AG09309 (cell line): ENCODE measurements around the gene ARMH1.
"Not testable (repeated sequence)": the region's sequence is repeated elsewhere in the genome, so short reads cannot be mapped to it uniquely, and the experiment has no call there.

Experiments
- DNase-seq: peaks from one replicate; pipeline ENCODE4 v3.0.0-alpha.2; 2010; ENCODE audit warnings: low read depth
- H3K4me3 ChIP-seq: 2 replicates; pipeline ENCODE4 v1.5.1; 2011; ENCODE audit warnings: mild to moderate bottlenecking, low read depth, low read length, moderate library complexity; ENCODE audit not compliant: control insufficient read depth
- TF ChIP-seq, protein P1 (sequence below): IDR thresholded peaks from 2 replicates; pipeline ENCODE4 v1.5.1; 2011; ENCODE audit warnings: mild to moderate bottlenecking, low read depth, low read length, inconsistent platforms; ENCODE audit not compliant: insufficient read depth, control insufficient read depth; ENCODE audit errors: missing control alignments

The ARMH1 gene

DNA sequence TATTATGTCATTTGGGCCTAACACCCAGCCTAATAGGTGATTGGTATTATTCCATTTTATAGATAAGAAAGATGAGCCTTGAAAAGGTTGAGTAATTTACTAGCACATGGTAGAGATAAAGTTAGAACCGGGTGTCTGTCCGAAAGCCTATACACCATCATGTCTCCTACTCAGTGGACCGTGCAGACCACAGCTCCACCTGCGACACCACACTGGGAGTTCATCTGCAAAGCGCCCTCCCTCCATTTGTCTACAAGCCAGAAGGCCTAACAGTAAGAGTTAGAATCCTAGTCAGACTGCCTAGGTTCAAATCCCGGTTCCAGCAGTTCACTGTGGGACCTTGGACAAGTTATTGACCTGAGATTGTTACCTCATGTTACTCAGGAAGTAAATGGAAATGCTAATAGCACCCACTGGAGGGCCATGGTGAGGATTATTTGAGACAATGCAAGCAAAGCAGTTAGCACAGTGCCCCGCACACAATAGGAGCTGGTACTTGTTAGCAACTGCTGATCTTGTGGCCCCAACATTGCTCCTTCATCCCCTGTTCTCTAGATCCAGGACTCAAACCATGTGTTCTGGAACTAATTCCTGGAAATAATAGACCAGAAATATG, 20.5 kb downstream of the ARMH1 start:
- no peak for DNase-seq
- no peak overlapping the region for H3K4me3 ChIP-seq
- TF ChIP-seq, protein P1, sequence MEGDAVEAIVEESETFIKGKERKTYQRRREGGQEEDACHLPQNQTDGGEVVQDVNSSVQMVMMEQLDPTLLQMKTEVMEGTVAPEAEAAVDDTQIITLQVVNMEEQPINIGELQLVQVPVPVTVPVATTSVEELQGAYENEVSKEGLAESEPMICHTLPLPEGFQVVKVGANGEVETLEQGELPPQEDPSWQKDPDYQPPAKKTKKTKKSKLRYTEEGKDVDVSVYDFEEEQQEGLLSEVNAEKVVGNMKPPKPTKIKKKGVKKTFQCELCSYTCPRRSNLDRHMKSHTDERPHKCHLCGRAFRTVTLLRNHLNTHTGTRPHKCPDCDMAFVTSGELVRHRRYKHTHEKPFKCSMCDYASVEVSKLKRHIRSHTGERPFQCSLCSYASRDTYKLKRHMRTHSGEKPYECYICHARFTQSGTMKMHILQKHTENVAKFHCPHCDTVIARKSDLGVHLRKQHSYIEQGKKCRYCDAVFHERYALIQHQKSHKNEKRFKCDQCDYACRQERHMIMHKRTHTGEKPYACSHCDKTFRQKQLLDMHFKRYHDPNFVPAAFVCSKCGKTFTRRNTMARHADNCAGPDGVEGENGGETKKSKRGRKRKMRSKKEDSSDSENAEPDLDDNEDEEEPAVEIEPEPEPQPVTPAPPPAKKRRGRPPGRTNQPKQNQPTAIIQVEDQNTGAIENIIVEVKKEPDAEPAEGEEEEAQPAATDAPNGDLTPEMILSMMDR: no peak

DNA sequence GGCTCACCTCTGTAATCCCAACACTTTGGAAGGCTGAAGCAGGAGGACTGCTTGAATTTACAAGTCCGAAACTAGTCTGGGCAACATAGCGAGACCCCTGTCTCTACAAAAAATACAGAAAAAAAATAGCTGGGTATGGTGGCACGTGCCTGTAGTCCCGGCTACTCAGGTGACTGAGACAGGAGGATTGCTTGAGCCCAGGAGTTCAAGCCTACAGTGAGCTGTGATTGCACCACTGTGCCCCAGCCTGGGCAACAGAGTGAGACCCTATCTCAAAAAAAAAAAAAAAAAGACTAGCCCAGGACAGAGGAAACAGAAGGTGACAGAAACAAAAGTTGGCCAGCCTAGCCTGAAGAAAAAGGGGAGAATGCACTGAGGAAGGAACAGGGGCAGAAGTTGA, 21.2 kb downstream of the ARMH1 start:
- no peak for DNase-seq
- TF ChIP-seq, protein P1: no peak
- no peak overlapping the region for H3K4me3 ChIP-seq

DNA sequence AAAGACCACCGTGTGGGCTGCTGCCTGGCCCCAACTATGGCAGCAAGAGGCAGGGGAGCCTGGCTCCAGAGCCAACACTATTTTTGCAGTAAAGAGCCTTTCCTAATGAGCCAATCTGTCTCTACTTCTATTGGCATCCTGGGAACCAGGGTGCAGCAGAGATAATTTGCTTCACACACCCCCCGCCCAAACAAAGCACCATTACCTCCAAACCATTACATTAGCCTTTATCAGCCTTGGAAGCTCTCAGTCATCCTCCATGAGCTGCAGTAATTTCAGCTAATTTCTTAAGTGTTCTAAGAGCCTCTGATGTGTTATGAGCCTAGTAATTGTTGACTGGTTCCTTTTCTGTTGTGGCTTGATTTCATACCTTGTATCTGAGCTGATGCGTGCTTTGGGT, 21.6 kb downstream of the ARMH1 start:
- no peak for DNase-seq
- H3K4me3 ChIP-seq: no peak overlapping the region
- TF ChIP-seq, protein P1: no peak

DNA sequence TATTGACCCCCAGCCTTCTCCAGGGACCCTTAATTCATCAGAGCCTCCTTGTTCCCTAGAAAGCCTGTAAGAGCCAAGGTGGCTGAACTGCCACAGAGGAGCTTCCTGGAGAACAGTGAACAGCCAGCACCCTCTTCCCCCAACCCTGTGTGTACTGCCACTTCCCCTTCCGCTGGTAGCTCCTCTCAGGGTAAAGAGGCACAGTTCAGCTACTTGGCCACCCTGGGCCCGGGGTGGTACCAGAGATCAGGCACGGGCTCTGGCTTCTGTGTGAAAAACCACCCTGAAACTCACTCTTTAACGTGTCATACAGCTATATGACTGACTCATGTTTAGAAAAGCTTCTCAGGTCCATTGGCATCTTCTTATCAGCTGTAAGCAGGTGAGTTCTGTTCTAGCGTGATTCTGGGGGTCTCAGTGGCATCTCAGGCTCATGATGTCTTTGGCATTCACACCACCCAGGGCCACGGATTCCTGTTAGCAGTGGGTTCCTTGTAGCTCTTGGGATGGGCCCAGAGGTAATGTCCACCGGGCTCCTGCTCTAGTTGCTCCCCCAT, 22.4 kb downstream of the ARMH1 start:
- TF ChIP-seq, protein P1: no peak
- no peak for DNase-seq
- no peak overlapping the region for H3K4me3 ChIP-seq

DNA sequence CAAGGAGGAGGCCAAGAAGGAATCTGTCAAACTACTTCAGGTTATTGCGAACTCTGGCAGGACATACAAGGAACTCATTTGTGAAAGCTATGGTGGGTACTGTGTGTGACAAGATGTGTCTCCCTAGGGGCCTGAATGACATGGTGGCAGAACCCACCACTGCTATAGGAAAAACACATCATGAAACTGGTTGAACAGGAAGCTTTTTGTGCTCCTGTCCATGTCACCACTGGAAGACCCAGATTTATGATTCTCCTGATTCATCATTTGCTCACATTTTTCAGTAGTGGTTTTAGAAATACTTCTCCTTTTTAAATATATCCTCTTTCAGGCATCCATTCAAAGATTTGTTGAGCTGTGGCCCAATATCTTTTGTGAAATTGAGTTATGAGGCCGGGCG, 23.6 kb downstream of the ARMH1 start:
- DNase-seq: no peak
- TF ChIP-seq, protein P1: no peak

DNA sequence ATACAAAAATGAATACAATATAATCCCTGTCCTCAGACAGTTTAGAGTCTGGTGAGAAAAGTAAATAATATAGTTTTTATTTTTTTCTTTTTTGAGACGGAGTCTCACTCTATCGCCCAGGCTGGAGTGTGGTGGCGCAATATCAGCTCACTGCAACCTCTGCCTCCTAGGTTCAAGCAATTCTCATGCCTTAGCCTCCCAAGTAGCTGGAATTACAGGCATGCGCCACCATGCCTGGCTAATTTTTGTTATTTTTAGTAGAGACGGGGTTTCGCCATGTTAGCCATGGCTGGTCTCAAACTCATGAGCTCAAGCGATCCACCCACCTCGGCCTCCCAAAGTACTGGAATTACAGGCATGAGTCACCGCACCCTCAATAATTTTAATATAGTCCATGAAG, 24.9 kb downstream of the ARMH1 start:
- not testable (repeated sequence) for DNase-seq, H3K4me3 ChIP-seq

More for the DNA sequence above, 23.6 kb downstream of the ARMH1 start:
- no peak overlapping the region for H3K4me3 ChIP-seq

DNA sequence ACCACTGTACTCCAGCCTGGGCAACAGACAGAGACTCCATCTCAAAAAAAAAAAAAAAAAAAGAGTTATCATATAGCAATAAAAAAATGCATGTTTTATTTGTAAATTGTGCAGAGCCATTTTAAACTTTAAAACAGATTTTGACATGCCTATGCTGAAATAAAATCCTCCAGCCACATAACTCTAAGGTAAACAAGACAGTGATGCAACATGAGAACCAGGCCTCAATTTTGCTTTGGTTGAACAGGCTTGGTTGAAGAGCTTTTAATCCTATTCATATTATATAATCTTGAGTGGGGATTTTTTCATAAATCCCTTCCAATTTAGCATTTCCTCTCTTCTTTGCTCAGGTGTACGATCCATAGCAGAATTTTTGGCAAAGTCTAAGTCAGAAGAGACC, 26.1 kb downstream of the ARMH1 start:
- DNase-seq: no peak
- H3K4me3 ChIP-seq: no peak overlapping the region
- TF ChIP-seq, protein P1: no peak
